Measurements from ENCODE around the gene CLEC19A.

The CLEC19A gene

DNA sequence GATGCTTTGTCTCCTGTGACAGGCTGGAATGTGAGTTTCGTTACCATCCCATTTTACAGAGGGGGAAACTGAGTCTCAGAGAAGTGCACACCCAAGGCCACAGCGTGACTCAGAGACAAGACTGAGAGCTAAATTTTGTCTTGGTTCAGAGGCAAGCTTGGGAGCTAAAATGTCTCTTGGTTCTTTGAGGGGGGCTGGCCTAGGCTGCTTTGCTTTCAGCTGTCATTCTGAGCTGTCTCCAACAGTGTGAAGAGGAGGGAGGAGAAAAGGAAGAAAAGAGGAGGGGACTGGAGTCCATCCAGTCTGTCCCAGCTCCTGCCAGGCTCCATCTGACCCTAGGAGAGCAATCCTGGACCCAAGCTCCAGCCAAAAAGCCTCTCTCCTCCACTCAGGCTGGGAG is at the start of gene CLEC19A:
TSS of gene CLEC19A (plus strand) at position 301 of the 400 bp plus-strand sequence. CDS start 121 bp downstream, outside the sequence.
- DNase-seq = no peak

DNA sequence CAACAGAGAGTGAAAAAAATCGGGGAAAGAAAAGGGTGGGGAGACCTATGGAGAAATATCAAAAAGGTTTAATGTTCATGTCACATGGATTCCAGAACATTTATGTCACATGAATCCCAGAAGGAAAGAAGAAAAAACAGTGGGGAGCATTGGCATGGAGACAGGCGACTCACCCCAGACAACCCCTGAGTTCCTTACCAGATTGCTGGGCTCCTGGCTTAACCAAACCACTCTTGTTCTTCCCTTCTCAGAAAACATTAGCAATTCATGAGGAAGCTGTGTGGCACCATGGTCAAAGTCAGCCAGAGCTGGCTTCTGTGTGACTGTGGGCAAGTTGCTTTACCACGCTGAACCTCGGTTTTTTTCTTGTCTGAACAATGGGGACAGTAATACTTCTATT is 49.6 kb upstream of the CLEC19A start:
- DNase-seq = no peak

DNA sequence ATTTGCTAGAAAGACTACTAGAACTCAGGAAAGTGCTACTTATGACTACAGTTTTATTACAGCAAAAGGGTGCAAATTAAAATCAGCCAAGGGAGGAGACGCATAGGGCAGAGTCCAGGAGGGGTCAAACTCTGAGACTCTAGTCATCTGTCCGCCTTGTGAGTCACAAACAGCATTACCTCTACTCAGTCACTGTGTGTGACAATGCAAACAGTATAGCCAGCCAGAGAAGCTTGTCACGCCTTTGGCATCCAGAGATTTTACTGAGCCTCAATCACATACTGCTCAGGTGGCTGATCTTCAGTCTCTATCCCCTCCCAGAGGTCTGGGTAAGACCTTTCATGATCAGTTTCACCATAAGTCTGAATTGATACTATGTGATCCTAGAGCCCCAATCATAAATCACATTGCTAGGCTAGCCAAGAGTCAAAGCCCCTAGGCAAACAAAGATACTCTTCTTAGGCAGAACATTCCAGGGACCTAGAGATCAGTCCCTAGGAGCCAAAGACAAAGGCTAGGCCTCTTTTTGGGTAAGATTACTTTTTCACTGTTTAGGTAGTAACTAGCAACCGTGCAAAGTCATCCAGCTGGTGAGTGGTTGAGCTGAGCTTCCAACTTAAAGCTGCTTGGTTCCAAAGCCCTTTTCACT is 48.8 kb upstream of the CLEC19A start:
- DNase-seq = no peak

DNA sequence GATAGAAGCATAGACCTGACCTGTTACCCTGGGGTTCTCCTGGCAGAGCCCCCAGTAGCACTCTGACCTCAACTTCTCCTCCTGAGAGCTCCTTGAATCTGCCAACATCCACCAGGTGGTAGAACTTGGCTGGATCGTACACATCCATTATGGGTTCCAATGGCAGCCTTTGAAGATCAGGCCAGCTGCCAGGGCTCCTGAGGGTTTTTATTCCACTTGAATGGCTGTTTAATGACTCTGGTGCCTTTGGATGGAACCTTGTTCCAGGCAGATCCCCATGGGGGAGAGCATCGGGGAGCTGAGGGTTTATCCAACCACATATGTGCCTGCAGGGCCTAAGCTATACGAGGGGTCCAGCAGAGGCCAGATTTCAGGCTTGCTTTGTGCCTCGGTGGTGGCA is 47.1 kb upstream of the CLEC19A start:
- no peak for DNase-seq

DNA sequence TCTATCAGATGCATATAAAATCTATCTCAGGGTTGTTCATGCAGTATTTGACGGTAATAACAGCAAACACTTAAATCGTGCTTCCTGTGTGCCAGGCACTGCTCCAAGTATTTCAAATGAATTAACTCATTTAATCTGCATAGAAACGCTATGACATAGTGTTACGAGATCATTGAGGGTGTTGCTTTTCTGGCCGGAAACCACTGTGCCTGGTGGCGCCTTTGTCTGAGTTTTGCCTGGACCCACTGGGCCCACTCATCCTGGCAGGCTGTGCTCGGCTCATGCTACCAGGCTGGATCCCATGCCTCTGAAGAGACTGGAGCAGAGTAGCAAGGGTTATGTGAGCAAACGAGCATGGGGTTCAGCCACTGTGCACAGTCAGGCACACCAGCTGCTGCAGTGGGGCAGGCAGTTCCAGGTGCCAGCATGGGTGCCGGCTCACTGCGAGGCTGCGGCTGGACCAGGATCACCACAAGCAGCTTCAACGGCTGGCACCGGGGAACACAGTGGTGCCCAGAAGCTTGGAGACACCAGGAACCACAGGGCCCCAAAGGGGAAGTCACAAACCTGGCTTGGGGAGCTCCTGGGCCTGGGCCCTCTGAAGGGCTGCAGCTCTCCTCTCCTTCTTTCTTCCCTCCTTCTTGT is 45.9 kb upstream of the CLEC19A start:
- DNase-seq = no peak

DNA sequence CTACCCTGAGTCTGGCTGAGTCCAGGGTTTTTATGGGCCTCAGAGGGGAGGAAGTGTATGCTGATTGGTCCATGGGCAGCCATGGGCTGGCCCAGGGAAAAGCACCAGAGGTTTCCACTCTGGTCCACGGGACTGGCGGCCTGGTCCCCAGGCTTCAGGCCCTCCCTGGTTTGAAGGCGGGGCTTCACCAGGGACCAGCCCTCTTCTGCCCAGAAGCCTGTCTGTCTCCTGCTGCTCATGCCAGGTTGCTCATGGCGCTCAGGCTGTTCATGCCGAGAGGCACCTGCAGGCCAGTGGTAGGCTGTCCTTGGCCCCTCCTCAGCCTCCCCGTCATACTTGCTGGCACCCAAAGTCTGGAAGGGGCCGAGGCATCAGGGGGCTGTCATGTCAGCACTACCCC is 45.0 kb upstream of the CLEC19A start:
- DNase-seq = no peak

DNA sequence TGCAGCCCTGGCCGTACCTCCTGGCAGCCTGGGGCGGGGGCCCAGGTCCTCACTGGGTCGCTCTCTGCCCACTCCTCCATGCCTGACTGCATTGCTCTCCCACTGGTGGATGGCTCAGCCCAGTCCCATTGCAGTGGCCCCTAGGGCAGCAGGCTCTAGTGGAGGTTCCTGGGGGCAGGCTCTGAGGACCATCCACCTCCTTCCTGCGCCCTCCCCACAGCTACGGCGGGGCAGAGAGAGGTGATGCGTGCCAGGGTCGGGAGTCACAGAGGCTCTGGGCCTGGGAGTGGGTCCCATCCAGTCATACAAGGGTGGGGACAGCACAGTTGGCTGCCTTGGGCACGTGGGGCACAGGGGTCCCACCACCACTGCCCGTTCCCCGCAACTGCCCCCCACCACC is 44.0 kb upstream of the CLEC19A start:
- DNase-seq = no peak

DNA sequence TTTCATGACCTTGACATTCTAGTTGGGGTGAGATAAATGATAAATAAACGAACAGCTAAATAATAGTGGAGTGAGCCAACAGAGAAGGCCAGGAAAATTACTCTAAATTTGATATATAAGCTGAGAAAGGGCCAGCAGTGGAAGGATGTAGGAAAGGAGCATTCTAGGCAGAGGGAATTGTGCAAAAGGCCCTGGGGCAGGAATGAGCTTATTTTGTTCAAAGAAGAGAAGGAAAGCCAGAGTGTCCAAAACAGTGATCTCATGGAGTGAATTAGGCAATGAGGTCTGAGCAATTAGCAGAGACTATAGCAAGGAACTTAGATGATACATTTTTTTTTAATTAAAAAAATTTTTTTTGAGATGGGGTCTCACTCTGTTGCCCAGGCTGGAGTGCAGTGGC is 43.3 kb upstream of the CLEC19A start:
- no peak for DNase-seq

DNA sequence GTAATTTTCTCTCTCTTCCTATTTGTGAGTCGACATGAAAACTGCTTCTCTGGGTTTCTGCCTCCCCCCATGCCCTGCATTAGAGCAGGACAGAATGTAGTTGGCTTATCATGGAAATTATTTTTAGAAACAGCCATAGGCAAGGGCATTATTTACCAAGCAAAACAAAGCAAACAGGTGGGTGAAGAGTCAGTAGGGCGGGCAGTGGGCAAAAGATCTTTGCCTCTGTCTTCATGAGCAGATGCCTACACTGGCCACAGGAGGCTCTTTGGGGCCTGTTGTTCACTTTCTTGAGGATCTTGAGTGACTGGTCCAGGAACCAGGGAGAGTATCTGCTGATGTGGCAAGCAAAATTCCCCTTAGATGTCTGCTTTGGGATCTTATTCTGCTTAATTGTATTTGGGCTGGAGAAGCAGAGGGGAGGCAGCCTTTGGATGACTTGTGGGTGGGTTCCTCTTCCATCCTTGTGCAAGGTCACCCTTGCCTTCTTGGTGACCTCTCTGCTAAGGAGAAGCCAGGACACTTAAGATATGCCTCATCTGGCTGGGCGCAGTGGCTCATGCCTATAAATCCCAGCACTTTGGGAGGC is 42.5 kb upstream of the CLEC19A start:
- no peak for DNase-seq

DNA sequence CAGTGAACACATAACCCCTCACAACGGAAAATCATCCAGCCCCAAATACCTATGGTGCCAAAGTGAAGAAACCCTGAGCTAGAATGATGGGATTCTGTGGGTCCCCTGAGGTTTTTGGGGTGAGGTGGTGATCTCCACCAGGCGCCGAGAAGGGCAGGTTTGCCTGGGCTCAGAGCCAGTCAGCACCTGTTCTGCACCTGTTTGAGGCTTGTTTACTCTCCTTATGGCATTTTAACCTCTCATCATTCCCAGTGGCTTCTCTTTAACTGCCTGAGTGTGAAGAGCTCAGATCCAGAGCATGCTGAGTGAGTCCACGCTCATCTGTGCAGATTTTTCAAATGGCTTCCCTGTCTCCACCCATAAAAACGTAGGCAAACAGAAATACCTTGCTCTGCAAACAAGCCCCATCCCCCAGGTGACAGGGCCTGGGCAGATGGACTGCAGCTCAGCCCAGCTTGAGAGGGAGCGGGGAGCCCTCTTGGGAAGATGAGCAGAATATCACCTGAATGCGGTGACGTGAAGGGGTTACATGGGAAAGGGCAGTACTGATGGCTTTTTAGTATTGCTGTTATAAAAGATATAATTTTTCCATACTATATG is 40.1 kb upstream of the CLEC19A start:
- DNase-seq = no peak

DNA sequence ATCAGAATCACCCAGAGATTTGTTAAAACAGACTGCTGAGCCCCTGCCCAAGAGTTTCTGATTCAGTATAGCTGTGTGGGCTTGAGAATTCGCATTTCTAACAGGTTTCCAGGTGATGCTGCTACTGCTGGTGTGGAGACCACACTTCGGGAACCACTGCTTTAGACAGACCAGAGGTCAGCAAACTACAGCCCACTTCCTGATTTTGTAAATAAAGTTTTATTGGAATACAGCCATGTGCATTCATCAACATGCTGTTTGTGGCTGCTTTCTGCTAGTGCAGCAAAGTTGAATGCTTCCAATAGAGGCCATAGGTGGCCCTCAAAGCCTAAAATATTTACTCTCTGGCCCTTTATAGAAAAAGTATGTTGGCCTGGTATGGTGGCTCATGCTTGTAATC is 32.6 kb upstream of the CLEC19A start:
- DNase-seq = no peak

DNA sequence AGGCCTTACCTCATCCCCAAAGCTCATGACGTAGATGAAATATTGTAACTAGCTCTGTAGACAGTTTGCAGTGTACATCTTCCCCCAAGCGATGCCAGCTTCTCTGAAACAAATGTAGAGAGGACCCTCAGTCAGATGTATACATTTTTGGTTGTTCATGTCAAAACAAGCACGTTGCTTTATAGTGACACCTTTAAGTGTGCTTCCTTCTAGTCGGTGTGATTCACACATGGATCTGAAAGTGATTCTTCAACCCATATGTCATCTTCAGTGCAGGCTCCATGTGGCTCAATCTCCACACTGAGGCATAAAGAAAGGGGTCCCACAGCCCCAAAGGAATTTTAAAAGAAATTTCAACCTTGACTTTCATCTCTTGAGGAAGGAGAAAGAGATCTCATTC is 30.9 kb upstream of the CLEC19A start:
- DNase-seq = no peak

DNA sequence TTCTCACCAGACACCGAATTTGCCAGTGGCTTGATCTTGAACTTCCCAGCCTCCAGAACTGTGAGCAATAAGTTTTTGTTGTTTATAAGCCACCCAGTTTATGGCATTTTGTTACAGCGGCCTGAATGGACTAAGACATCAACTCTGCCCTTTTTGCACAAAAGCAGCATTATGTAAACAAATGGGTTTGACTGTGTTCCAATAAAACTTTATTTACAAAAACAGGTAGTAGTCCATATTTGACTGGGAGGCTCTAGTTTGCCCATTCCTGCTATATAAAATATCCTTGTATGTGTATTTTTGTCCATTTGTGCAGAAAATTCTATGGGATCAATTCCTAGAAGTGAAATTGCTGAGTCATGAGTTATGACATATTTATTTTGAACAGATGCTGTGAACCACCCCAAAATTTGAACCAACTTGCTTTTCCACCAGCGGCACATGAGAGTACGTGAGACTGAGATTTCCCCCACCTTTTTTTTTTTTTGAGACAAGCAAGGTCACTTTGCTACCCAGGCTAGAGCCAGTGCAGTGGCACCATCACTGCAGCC is 21.3 kb upstream of the CLEC19A start:
- DNase-seq = no peak

DNA sequence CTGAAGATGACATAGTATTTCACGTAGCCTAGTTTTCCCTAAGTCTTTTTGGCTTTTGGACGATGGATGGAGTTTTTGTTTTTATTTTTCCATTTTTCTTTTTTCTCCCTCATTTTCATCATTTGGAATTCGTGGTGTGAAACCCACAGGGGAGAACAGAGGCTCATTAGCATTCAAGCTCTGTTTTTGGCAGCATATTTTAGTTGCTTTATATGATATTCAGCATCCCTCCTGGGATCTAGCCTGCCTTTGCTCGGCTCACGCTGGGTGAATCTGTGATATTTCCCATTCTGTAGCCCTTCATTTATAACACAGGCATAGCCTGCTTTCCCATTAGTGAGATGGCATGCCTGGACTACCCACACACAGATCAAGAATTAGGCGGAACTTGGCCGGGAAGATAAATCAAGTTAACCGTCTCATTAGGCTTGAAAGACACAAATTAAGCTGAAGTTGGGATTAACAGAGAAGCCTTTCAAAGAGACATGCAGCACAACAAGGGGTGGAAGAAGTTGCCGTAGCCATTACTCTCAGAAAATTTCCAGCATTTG is 20.1 kb upstream of the CLEC19A start:
- no peak for DNase-seq

DNA sequence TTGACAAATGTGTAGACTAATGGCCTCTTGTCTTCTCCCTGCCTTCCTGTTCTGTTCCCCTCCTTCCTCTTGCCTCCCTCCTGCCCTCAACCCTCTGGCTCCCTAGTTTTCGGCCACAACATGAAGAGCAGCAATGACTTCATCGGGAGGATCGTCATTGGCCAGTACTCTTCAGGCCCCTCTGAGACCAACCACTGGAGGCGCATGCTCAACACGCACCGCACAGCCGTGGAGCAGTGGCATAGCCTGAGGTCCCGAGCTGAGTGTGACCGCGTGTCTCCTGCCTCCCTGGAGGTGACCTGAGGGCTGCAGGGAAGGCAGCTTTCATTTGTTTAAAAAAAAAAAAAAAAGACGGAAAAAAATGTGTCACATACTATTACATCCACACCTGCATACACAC is 18.8 kb upstream of the CLEC19A start:
- no peak for DNase-seq

DNA sequence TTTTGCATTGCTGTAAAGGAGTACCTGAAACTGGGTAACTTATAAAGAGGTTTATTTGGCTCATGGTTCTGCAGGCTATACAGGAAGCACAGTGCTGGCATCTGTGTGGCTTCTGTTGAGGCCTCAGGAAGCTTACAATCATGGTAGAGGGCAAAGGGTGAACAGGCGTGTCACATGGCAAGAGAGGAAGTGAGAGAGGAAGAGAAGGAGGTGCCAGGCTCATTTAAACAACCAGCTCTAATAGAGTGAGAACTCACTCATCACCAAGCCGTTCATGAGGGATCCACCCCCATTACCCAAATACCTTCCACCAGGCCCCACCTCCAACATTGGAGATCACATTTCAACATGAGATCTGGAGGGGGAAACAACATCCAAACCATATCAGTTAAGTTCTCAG is 16.4 kb upstream of the CLEC19A start:
- no peak for DNase-seq

DNA sequence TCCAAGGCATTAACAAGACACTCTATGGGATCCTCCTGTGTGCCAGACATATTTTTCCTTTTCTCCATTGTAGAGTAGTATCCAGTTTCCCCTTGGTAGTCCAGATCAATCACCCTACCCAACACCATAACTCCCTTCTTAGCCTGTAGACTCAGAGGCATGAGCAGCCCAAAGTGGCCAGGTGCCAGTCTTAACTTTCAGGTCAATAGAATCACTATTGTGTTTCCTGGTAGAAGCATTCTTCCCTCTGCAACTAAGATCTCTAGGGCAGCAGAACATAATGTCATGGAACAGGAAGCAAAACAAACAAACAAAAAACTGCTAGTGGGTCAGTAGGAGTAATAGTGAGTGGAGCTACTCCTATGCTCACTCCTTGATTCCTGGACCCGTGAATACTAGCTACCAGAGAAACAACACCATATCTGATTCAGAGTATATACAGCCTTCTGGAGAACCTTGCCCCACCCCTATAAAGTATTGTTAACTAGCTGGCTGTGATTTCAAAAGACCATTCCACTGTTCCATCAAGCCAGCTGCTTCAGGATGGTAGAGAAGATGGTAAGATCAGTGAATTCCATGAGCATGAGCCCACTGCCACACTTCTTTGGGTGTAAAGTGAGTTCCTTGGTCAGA is 11.2 kb upstream of the CLEC19A start:
- no peak for DNase-seq

DNA sequence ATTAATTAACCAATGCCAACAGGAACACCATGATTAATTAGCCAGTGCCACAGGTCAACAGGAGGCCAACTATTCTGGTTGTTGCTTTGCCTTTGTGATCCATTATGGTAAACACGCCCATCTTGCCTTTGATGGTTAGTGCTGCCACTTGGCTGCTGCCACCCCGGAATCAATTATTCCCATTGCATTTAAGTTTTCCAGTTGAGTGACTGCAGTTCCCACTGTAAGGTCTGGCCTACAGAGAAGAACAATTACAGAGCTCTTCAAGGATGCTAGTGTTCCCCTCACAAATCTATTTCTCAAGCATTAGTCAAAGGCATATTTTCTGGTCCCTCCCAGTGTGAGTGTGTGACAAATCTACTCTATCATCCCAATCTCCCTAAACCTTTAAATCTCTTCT is 7.1 kb upstream of the CLEC19A start:
- DNase-seq = no peak

DNA sequence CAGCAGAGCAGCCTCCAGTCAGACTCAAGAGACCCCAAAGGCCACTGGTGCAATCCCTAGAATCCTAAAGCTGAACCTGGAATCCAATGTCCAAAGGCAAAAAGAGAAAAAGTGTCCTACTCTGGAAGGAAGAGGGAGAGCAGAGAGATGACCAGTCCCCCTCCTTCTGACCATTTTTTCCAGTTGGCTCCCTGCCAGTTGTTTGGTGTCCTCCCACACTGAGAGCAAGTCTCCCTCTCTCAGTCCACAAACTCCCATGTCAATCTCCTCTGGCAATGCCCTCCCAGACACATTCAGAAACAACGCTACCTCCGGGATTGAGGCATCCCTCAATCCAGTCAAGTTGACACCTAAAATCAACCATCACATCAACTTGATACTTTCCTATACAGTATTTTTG is 4.3 kb upstream of the CLEC19A start:
- DNase-seq = no peak

DNA sequence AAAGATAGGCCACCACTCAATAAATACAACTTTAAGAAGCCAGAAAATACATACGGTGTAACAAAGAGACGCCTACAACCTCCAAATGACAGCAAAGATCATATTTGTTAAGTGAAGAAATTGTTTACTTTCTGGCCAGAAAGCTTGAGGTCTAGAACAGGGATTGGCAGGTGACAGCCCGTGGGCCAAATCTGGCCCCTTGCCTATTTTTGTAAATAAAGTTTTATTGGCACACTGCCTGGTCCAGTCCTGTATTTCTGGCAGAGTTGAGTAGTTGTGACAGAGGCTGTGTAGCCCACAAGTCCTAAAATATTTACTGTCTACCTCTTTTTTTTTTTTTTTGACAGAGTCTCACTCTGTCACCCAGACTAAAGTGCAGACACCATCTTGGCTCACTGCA is 3.4 kb upstream of the CLEC19A start:
- DNase-seq = no peak

DNA sequence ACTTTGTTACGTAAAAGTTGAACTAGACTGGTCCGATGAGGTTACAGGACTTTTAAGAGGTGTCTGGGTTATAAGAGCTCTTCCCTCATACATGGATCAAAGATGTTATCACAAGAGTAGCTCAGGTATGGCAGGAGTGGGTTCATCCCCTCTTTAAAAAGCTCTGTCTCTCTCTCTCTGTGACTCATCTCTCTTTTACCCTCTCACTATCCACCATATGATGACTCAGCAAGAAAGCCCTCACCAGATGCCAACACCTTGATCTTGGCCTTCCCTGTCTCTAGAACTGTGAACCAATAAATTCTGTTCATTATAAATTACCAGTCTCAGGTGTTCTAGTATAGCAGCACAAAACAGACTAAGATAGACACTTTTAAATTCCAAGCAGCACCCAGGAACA is 1.9 kb upstream of the CLEC19A start:
- no peak for DNase-seq

DNA sequence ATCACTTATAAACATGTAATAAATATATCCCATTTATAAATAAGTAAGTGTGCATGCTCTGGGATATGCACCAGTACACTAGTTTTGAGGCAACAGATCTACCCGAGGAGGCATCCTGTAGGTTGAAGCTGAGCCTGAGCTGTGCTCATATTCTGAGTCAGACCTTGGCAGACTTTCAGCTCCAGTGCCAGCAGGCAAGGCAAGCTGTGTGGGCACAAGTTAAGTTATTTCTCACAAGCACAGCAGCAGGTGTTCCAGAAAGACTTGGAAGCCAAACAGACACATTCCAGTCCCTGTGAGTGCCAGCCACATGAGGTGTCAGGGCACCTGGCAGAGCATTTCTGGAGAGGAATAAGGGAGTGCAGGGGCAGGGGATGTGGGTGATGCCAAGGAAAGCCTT is 1.3 kb upstream of the CLEC19A start:
- DNase-seq = no peak

DNA sequence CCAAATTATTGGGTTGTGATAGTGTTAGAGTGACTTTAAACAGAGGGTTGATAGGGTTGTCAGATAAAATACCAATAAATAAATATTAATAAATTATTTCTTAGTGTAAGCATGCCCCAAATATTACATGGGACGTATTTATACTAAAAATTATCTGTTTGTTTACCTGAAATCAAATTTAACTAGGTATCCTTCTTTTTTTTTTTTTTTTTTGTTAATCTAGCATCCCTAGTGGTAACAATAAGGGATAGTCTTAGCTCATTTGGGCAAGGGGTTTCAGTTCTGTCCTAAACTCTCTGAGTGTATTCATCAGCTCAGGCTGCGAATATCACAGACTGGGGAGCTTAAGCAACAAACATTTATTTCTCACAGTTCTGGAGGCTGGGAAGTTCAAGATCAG is 1.3 kb downstream of the CLEC19A start:
- DNase-seq = no peak
